H9 (cell line): ENCODE data around the gene FBN2. TPM values are rescaled to one million over a fixed set of nuclear protein-coding genes. Genes with fewer than 3 reads are reported as not detected.

Experiments
- DNase-seq: peaks from one replicate; pipeline ENCODE4 v3.0.0-alpha.2; 2017
- H2AFZ ChIP-seq: one replicate; pipeline ENCODE4 v1.6.1; 2013; ENCODE audit warnings: mild to moderate bottlenecking, low read length, control low read depth, moderate library complexity
- H2AK5ac ChIP-seq: 2 replicates; pipeline ENCODE4 v1.6.1; 2013; ENCODE audit warnings: low read length, control low read depth, mixed read lengths; ENCODE audit not compliant: insufficient read length
- H2BK120ac ChIP-seq: one replicate; pipeline ENCODE4 v1.6.1; 2013; ENCODE audit warnings: low read depth, mild to moderate bottlenecking, low read length, control low read depth, inconsistent platforms; ENCODE audit not compliant: poor library complexity, severe bottlenecking
- H2BK12ac ChIP-seq: 2 replicates; pipeline ENCODE4 v1.6.1; 2013; ENCODE audit warnings: low read length, control low read depth, mixed read lengths, low read depth; ENCODE audit not compliant: insufficient read length
- H2BK15ac ChIP-seq: 2 replicates; pipeline ENCODE4 v1.6.1; 2013; ENCODE audit warnings: low read depth, low read length, control low read depth
- H2BK20ac ChIP-seq: one replicate; pipeline ENCODE4 v1.6.1; 2013; ENCODE audit warnings: low read depth, mild to moderate bottlenecking, low read length, control low read depth, inconsistent platforms; ENCODE audit not compliant: poor library complexity, severe bottlenecking
- H2BK5ac ChIP-seq: 2 replicates; pipeline ENCODE4 v1.6.1; 2013; ENCODE audit warnings: low read length, control low read depth, mixed read lengths; ENCODE audit not compliant: insufficient read length
- H3K14ac ChIP-seq: 2 replicates; pipeline ENCODE4 v1.6.1; 2013; ENCODE audit warnings: low read length, control low read depth; ENCODE audit not compliant: insufficient read depth
- H3K18ac ChIP-seq: 2 replicates; pipeline ENCODE4 v1.6.1; 2013; ENCODE audit warnings: low read depth, mild to moderate bottlenecking, mixed read lengths, low read length, control low read depth; ENCODE audit not compliant: insufficient read length
- H3K23ac ChIP-seq: 2 replicates; pipeline ENCODE4 v1.6.1; 2013; ENCODE audit warnings: low read length, control low read depth, mixed read lengths, low read depth; ENCODE audit not compliant: insufficient read length
- H3K23me2 ChIP-seq: 2 replicates; pipeline ENCODE4 v1.6.1; 2013; ENCODE audit warnings: low read depth, mild to moderate bottlenecking, mixed read lengths, low read length, control low read depth; ENCODE audit not compliant: insufficient read length, poor library complexity, severe bottlenecking
- H3K27ac ChIP-seq: 2 replicates; pipeline ENCODE4 v1.5.1; 2013; ENCODE audit warnings: low read length, control low read depth, mixed read lengths, low read depth; ENCODE audit not compliant: insufficient read length
- H3K27me3 ChIP-seq: 2 replicates; pipeline ENCODE4 v1.6.1; 2013; ENCODE audit warnings: low read length, control low read depth, inconsistent platforms; ENCODE audit not compliant: insufficient read depth
- H3K4ac ChIP-seq: 2 replicates; pipeline ENCODE4 v1.6.1; 2013; ENCODE audit warnings: low read depth, mild to moderate bottlenecking, control low read depth, inconsistent platforms, low read length, moderate library complexity
- H3K4me1 ChIP-seq: 2 replicates; pipeline ENCODE4 v1.6.1; 2013; ENCODE audit warnings: low read length, control low read depth, inconsistent platforms; ENCODE audit not compliant: insufficient read depth
- H3K4me2 ChIP-seq: 2 replicates; pipeline ENCODE4 v1.6.1; 2013; ENCODE audit warnings: low read length, control low read depth, mixed read lengths; ENCODE audit not compliant: insufficient read length, insufficient read depth
- H3K56ac ChIP-seq: 2 replicates; pipeline ENCODE4 v1.6.1; 2013; ENCODE audit warnings: low read depth, mild to moderate bottlenecking, mixed read lengths, low read length, control low read depth; ENCODE audit not compliant: insufficient read length
- H3K79me1 ChIP-seq: 2 replicates; pipeline ENCODE4 v1.6.1; 2013; ENCODE audit warnings: low read depth, mild to moderate bottlenecking, moderate library complexity, low read length, control low read depth, inconsistent platforms; ENCODE audit not compliant: insufficient read depth, poor library complexity, severe bottlenecking
- H3K79me2 ChIP-seq: 2 replicates; pipeline ENCODE4 v1.6.1; 2013; ENCODE audit warnings: low read length, control low read depth, inconsistent platforms; ENCODE audit not compliant: insufficient read depth
- H3K9ac ChIP-seq: 2 replicates; pipeline ENCODE4 v1.6.1; 2013; ENCODE audit warnings: low read length, control low read depth, mixed read lengths; ENCODE audit not compliant: insufficient read length; ENCODE audit errors: extremely low read depth
- H3K9me3 ChIP-seq: one replicate; pipeline ENCODE4 v1.6.1; 2013; ENCODE audit warnings: low read depth, low read length, inconsistent platforms; ENCODE audit not compliant: control insufficient read depth
- H3T11ph ChIP-seq: one replicate; pipeline ENCODE4 v1.6.1; 2013; ENCODE audit warnings: mild to moderate bottlenecking, low read length, control low read depth, inconsistent platforms
- H4K20me1 ChIP-seq: one replicate; pipeline ENCODE4 v1.6.1; 2013; ENCODE audit not compliant: control insufficient read depth, insufficient read length, insufficient read depth
- H4K5ac ChIP-seq: 2 replicates; pipeline ENCODE4 v1.6.1; 2013; ENCODE audit warnings: low read depth, mild to moderate bottlenecking, mixed read lengths, low read length, control low read depth; ENCODE audit not compliant: insufficient read length
- H4K8ac ChIP-seq: replicated peaks from 2 replicates; pipeline ENCODE4 v1.6.1; 2013; ENCODE audit warnings: low read length, control low read depth, mixed read lengths, low read depth; ENCODE audit not compliant: insufficient read length
- H4K91ac ChIP-seq: 2 replicates; pipeline ENCODE4 v1.6.1; 2013; ENCODE audit warnings: low read depth, mild to moderate bottlenecking, moderate library complexity, mixed read lengths, low read length, control low read depth; ENCODE audit not compliant: insufficient read length
- H3K27ac Mint-ChIP-seq, 3 experiments: 2 replicates in 2 of 3; 3 replicates in 1 of 3; pipeline ENCODE4 v1.8.0; 2020 to 2021; ENCODE audit warnings: mixed read lengths in 3 of 3, mild to moderate bottlenecking in 1 of 3, moderate library complexity in 1 of 3
- H3K27me3 Mint-ChIP-seq: 2 replicates; pipeline ENCODE4 v1.8.0; 2021; ENCODE audit warnings: low read depth, mild to moderate bottlenecking, moderate library complexity, mixed read lengths
- H3K36me3 Mint-ChIP-seq, 3 experiments: 2 replicates in 2 of 3; 3 replicates in 1 of 3; pipeline ENCODE4 v1.8.0; 2020 to 2021; ENCODE audit warnings: low read depth in 3 of 3, mixed read lengths in 3 of 3; ENCODE audit not compliant: insufficient read depth in 1 of 3
- H3K4me1 Mint-ChIP-seq, 2 experiments: 2 replicates each; pipeline ENCODE4 v1.8.0; 2020; ENCODE audit warnings: mixed read lengths in 2 of 2
- H3K4me3 Mint-ChIP-seq, 2 experiments: 2 replicates in 1 of 2; 3 replicates in 1 of 2; pipeline ENCODE4 v1.8.0; 2020 to 2021; ENCODE audit warnings: mild to moderate bottlenecking in 2 of 2, mixed read lengths in 2 of 2, moderate library complexity in 1 of 2
- H3K9me3 Mint-ChIP-seq, 2 experiments: 2 replicates in 1 of 2; 3 replicates in 1 of 2; pipeline ENCODE4 v1.8.0; 2020; ENCODE audit warnings: mild to moderate bottlenecking in 2 of 2, mixed read lengths in 2 of 2, moderate library complexity in 1 of 2
- CTCF ChIP-seq: fragments of 200-600 bp; sonication (generic); conservative IDR thresholded peaks from 3 replicates; pipeline ENCODE4 v1.8.0; 2021; ENCODE audit warnings: antibody characterized with exemption, mild to moderate bottlenecking
- WGBS: extraction: QIAGEN DNeasy Blood & Tissue Kit; methylation state at CpG from one replicate; pipeline ENCODE4 v1.1.7; 2013; ENCODE audit warnings: missing lambda C conversion rate, low lambda C conversion rate, mixed read lengths; ENCODE audit not compliant: insufficient read length; ENCODE audit errors: extremely low coverage; 5-methylcytosine and 5-hydroxymethylcytosine counted together
- total RNA-seq: library from RNA; stranded (reverse); gene quantifications from 2 replicates; pipeline ENCODE4 v1.2.1, GENCODE V29; 2021

The FBN2 gene
- total RNA-seq, 1 experiment from 2014 or later: 8.3 TPM

- Histone ChIP-seq H3K4ac (no peak overlapping the region), H2BK20ac (no peak overlapping the region), H3K27ac (no peak overlapping the region), H3T11ph (no peak overlapping the region), H3K23ac (no peak overlapping the region), H3K18ac (no peak overlapping the region), H4K8ac (no peak overlapping the region), H3K9ac (no peak overlapping the region), H3K4me2 (no peak overlapping the region), H2AK5ac (no peak overlapping the region), H2BK12ac (no peak overlapping the region), H3K9me3 (no peaks in the 10 kb centered on the region), H3K56ac (no peak overlapping the region), H2AFZ (no peak overlapping the region), H4K91ac (no peak overlapping the region), H3K4me1 (no peaks in the 10 kb centered on the region), H3K23me2 (no peaks in the 10 kb centered on the region), H2BK5ac (no peak overlapping the region), H2BK120ac (no peak overlapping the region), H3K79me2 (no peaks in the 10 kb centered on the region), H4K5ac (no peak overlapping the region), H4K20me1 (no peaks in the 10 kb centered on the region), H3K27me3 (no peaks in the 10 kb centered on the region), H2BK15ac (no peak overlapping the region), H3K79me1 (no peaks in the 10 kb centered on the region), H3K14ac (no peak overlapping the region)
- WGBS: no CpG with 5 or more reads among the region's 2 CpGs
- no peak overlapping the region; a peak in 1 of 7 replicates for H3K27ac Mint-ChIP-seq
- no peaks in the 10 kb centered on the region for H3K27me3 Mint-ChIP-seq
- peaks cover 3 to 14% (median 10%) of the 10 kb centered on the region in 3 experiments for H3K36me3 Mint-ChIP-seq
- H3K4me3 Mint-ChIP-seq: no peak overlapping the region
- peaks cover 0 to 4% of the 10 kb centered on the region in 2 experiments; a peak in 2 of 4 replicates for H3K4me1 Mint-ChIP-seq
- no peak for TF ChIP-seq CTCF
- peaks cover 2% of the 10 kb centered on the region in 2 experiments; a peak in 4 of 5 replicates for H3K9me3 Mint-ChIP-seq
- DNase-seq: no peak
These were observed 96.1 kb downstream of the FBN2 start for GRCh38 chr5:128441941-128442350.
